HG02852 (cell line): ENCODE results near the gene PRPS1.
"Not testable (repeated sequence)": the region's sequence is repeated elsewhere in the genome, so short reads cannot be mapped to it uniquely, and the experiment has no call there.

Experiments
- ATAC-seq: cut with Tn5 transposase; IDR thresholded peaks from one replicate; pipeline ENCODE4 v1.9.1; 2021; ENCODE audit warnings: mild to moderate bottlenecking, moderate library complexity; ENCODE audit not compliant: unreplicated experiment

PRPS1 gene

GRCh38 chrX:107674480-107675364 is 46.4 kb downstream of the PRPS1 start:
- ATAC-seq, result peak; percentile 11

GRCh38 chrX:107675365-107675654 is 47.0 kb downstream of the PRPS1 start:
- no peak for ATAC-seq

GRCh38 chrX:107675823-107676555 is 47.7 kb downstream of the PRPS1 start:
- ATAC-seq, result no peak

- peak; percentile 32 for ATAC-seq
These were observed 48.5 kb downstream of the PRPS1 start for GRCh38 chrX:107676559-107677378.

- ATAC-seq, result no peak
These were observed 49.2 kb downstream of the PRPS1 start for GRCh38 chrX:107677501-107677901.

GRCh38 chrX:107677909-107678308 is 49.6 kb downstream of the PRPS1 start:
- ATAC-seq, result no peak

- no peak for ATAC-seq
These were observed 50.8 kb downstream of the PRPS1 start for GRCh38 chrX:107678957-107679740.

GRCh38 chrX:107682256-107682655 is 53.9 kb downstream of the PRPS1 start:
- no peak for ATAC-seq

- no peak for ATAC-seq
These were observed 55.0 kb downstream of the PRPS1 start for GRCh38 chrX:107683124-107683895.

GRCh38 chrX:107683931-107684330 is 55.6 kb downstream of the PRPS1 start:
- ATAC-seq, result no peak

GRCh38 chrX:107684956-107685385 is 56.7 kb downstream of the PRPS1 start:
- peak; percentile 85 for ATAC-seq

GRCh38 chrX:107685586-107685985 is 57.3 kb downstream of the PRPS1 start:
- not testable (repeated sequence) for ATAC-seq

GRCh38 chrX:107686026-107686425 is 57.7 kb downstream of the PRPS1 start:
- no peak for ATAC-seq

GRCh38 chrX:107686792-107687191 is 58.5 kb downstream of the PRPS1 start:
- no peak for ATAC-seq

GRCh38 chrX:107687445-107687844 is 59.1 kb downstream of the PRPS1 start:
- no peak for ATAC-seq

- no peak for ATAC-seq
These were observed 62.7 kb downstream of the PRPS1 start for GRCh38 chrX:107691024-107691448.

GRCh38 chrX:107699616-107700015 is 71.3 kb downstream of the PRPS1 start:
- no peak for ATAC-seq

GRCh38 chrX:107700317-107700774 is 72.0 kb downstream of the PRPS1 start:
- no peak for ATAC-seq
